Progenitor cell of endocrine pancreas (in vitro differentiated cells): ENCODE data around the gene AOC3. TPM values are rescaled to one million over a fixed set of nuclear protein-coding genes. Genes with fewer than 3 reads are reported as not detected.
"Not testable (repeated sequence)": the region's sequence is repeated elsewhere in the genome, so short reads cannot be mapped to it uniquely, and the experiment has no call there.

ENCODE experiments used
- DNase-seq: peaks from one replicate; pipeline ENCODE4 v3.0.0; 2021; ENCODE audit warnings: low spot score; ENCODE audit not compliant: unreplicated experiment
- H3K27ac Mint-ChIP-seq: 2 replicates; pipeline ENCODE4 v1.8.0; 2021; ENCODE audit warnings: mild to moderate bottlenecking, moderate library complexity, mixed read lengths
- H3K27me3 Mint-ChIP-seq: 2 replicates; pipeline ENCODE4 v1.8.0; 2021; ENCODE audit warnings: mixed read lengths
- H3K36me3 Mint-ChIP-seq: 2 replicates; pipeline ENCODE4 v1.8.0; 2022; ENCODE audit warnings: mixed read lengths; ENCODE audit not compliant: insufficient read depth
- H3K4me1 Mint-ChIP-seq: 2 replicates; pipeline ENCODE4 v1.8.0; 2021; ENCODE audit warnings: low read depth, mixed read lengths
- H3K4me3 Mint-ChIP-seq: 2 replicates; pipeline ENCODE4 v1.8.0; 2021; ENCODE audit warnings: low read depth, mild to moderate bottlenecking, moderate library complexity, mixed read lengths
- H3K9me3 Mint-ChIP-seq: 2 replicates; pipeline ENCODE4 v1.8.0; 2021; ENCODE audit warnings: low read depth, mixed read lengths
- total RNA-seq: library from RNA; stranded (reverse); gene quantifications from 2 replicates; pipeline ENCODE4 v1.2.1, GENCODE V29; 2021
- TF ChIP-seq, protein P1 (sequence below): fragments of 200-600 bp; sonication (generic); IDR thresholded peaks from one replicate; pipeline ENCODE4 v1.5.0; 2021; ENCODE audit warnings: antibody characterized with exemption, mild to moderate bottlenecking; ENCODE audit not compliant: unreplicated experiment

AOC3 gene
- total RNA-seq, 1 donor from 2014 or later = 1.2 TPM

- DNase-seq = no peak
- no peaks in the 10 kb centered on the region for H3K9me3 Mint-ChIP-seq
- no peak overlapping the region for H3K4me3 Mint-ChIP-seq
- no peak overlapping the region for H3K27ac Mint-ChIP-seq
- H3K4me1 Mint-ChIP-seq = peaks cover 4% of the 10 kb centered on the region
- H3K36me3 Mint-ChIP-seq = no peaks in the 10 kb centered on the region
- peaks cover 29% of the 10 kb centered on the region for H3K27me3 Mint-ChIP-seq
- TF ChIP-seq, protein P1, sequence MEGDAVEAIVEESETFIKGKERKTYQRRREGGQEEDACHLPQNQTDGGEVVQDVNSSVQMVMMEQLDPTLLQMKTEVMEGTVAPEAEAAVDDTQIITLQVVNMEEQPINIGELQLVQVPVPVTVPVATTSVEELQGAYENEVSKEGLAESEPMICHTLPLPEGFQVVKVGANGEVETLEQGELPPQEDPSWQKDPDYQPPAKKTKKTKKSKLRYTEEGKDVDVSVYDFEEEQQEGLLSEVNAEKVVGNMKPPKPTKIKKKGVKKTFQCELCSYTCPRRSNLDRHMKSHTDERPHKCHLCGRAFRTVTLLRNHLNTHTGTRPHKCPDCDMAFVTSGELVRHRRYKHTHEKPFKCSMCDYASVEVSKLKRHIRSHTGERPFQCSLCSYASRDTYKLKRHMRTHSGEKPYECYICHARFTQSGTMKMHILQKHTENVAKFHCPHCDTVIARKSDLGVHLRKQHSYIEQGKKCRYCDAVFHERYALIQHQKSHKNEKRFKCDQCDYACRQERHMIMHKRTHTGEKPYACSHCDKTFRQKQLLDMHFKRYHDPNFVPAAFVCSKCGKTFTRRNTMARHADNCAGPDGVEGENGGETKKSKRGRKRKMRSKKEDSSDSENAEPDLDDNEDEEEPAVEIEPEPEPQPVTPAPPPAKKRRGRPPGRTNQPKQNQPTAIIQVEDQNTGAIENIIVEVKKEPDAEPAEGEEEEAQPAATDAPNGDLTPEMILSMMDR = no peak
These were observed 28.1 kb downstream of the AOC3 start for GRCh38 chr17:42878924-42879595.

- TF ChIP-seq, protein P1 = no peak
- peaks cover 4% of the 10 kb centered on the region for H3K4me1 Mint-ChIP-seq
- no peak overlapping the region for H3K4me3 Mint-ChIP-seq
- H3K27ac Mint-ChIP-seq = no peak overlapping the region
- DNase-seq = no peak
- H3K36me3 Mint-ChIP-seq = no peaks in the 10 kb centered on the region
- no peaks in the 10 kb centered on the region for H3K9me3 Mint-ChIP-seq
- H3K27me3 Mint-ChIP-seq = peaks cover 29% of the 10 kb centered on the region
These were observed 28.6 kb downstream of the AOC3 start for GRCh38 chr17:42879596-42879985.

DNA sequence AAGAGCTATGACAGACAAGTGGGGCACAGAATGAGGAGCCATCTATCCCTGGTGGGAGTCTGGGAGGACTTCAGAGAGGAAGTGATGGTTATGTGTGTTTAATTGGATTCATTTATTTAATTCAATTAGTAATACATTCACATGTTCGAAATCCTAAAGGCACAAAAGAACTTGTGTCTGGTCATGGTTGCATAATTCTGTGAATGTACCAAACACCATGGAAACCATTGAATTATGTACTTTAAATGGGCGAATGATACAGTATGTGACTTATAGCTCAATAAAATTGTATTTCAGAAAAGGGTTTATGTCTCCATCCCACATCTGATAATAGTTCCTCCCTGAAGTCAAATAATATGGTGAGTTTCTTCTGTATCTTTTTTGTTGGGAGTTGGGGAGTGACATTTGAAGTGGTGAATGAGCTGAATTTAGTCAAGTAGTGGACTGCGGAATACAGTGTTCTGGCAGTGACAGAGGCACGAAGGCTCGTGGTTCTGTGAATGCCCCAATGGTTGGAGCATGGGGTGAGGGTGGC lies 29.8 kb downstream of the AOC3 start:
- no peaks in the 10 kb centered on the region for H3K9me3 Mint-ChIP-seq
- no peaks in the 10 kb centered on the region for H3K36me3 Mint-ChIP-seq
- H3K27me3 Mint-ChIP-seq = peaks cover 29% of the 10 kb centered on the region
- H3K27ac Mint-ChIP-seq = no peak overlapping the region
- TF ChIP-seq, protein P1 = no peak
- peaks cover 4% of the 10 kb centered on the region for H3K4me1 Mint-ChIP-seq
- no peak overlapping the region for H3K4me3 Mint-ChIP-seq
- no peak for DNase-seq

DNA sequence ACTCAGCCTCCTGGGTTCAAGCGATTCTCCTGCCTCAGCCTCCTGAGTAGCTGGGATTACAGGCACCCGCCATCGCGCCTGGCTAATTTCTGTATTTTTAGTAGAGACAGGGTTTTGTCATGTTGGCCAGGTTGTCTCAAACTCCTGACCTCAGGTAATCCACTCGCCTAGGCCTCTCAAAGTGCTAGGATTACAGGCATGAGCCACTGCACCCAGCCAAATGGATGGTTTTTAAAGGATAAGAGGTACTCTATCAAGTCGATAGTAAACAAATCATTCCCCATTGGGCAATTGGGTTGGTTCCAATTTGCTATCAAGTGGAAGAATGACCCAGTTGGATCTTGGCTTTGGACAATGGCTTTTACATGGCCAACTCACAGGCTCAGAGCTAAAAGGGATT lies 30.7 kb downstream of the AOC3 start:
- not testable (repeated sequence) for DNase-seq, H3K4me1 Mint-ChIP-seq, H3K27ac Mint-ChIP-seq, H3K9me3 Mint-ChIP-seq, H3K4me3 Mint-ChIP-seq, H3K36me3 Mint-ChIP-seq
- peaks cover 29% of the 10 kb centered on the region for H3K27me3 Mint-ChIP-seq

DNA sequence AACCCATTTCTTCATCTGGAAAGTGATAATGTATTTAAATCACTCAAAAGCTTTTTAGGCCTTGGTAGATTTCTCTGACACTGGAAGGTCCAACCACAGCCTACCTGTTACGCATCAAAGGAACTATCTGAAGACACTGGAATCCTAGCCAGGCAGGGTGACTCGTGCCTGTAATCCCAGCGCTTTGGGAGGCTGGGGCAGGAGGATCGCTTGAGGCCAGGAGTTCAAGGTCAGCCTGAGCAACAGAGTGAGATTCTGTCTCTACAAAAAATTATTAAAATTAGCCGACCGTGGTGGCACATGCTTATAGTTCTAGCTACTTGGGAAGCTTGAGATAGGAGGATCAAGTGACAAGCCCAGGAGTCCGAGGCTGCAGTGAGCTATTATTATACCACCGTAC lies 31.2 kb downstream of the AOC3 start:
- no peak overlapping the region for H3K4me3 Mint-ChIP-seq

More for the DNA sequence above, 31.2 kb downstream of the AOC3 start:
- TF ChIP-seq, protein P1 = no peak
- peaks cover 6% of the 10 kb centered on the region for H3K4me1 Mint-ChIP-seq
- no peaks in the 10 kb centered on the region for H3K36me3 Mint-ChIP-seq
- H3K9me3 Mint-ChIP-seq = no peaks in the 10 kb centered on the region
- DNase-seq = no peak
- H3K27me3 Mint-ChIP-seq = peaks cover 27% of the 10 kb centered on the region
- H3K27ac Mint-ChIP-seq = no peak overlapping the region
